ENCODE results near the gene RELA.
A peak's percentile ranks its signal among the peaks of the same experiment; 100 is the strongest.

Gene RELA

GRCh38 chr11:65651589-65652510, 10.9 kb downstream of the RELA start:
- peak overlapping the region; percentile 52 for H3K4me3 ChIP-seq (replicated peaks; ENCODE audit: insufficient read depth, low read length)
- H3K27ac ChIP-seq (replicated peaks), result peak overlapping the region; percentile 80
- TF ChIP-seq CTCF (IDR thresholded peaks at IDR 0.05; ENCODE audit: insufficient read depth, low read length) (no peak), REST (IDR thresholded peaks at IDR 0.05; ENCODE audit: insufficient replicate concordance, low read depth) (no peak), POLR2AphosphoS5 (IDR thresholded peaks at IDR 0.05; ENCODE audit: low read depth) (peak; percentile 2; the same call in 1 of the 2 replicates)
- DNase-seq (ENCODE audit: low read depth in 1 of 2, low spot score in 1 of 2), result no peak
- no peaks in the 10 kb centered on the region for H3K27me3 ChIP-seq (ENCODE audit: insufficient read depth, poor library complexity, severe bottlenecking)

- Histone ChIP-seq H3K27me3 (ENCODE audit: insufficient read depth, poor library complexity, severe bottlenecking) (no peaks in the 10 kb centered on the region), H3K27ac (replicated peaks) (no peak overlapping the region), H3K4me3 (replicated peaks; ENCODE audit: insufficient read depth, low read length) (no peak overlapping the region)
- TF ChIP-seq POLR2AphosphoS5 (IDR thresholded peaks at IDR 0.05; ENCODE audit: low read depth) (0 out of 2 replicates have a peak, but pooled peaks have one; percentile 46), GABPA (IDR thresholded peaks at IDR 0.05; ENCODE audit: low read depth) (no peak)
- DNase-seq (ENCODE audit: low read depth in 1 of 2, low spot score in 1 of 2), result no peak
These were observed 11.5 kb downstream of the RELA start for GRCh38 chr11:65651339-65651588.

- H3K27ac ChIP-seq (replicated peaks), result no peak overlapping the region
- DNase-seq (ENCODE audit: low read depth in 1 of 2, low spot score in 1 of 2), result no peak
- H3K4me3 ChIP-seq (replicated peaks; ENCODE audit: insufficient read depth, low read length), result no peak overlapping the region
- H3K27me3 ChIP-seq (ENCODE audit: insufficient read depth, poor library complexity, severe bottlenecking), result no peaks in the 10 kb centered on the region
- TF ChIP-seq POLR2AphosphoS5 (IDR thresholded peaks at IDR 0.05; ENCODE audit: low read depth) (no peak), REST (IDR thresholded peaks at IDR 0.05; ENCODE audit: insufficient replicate concordance, low read depth) (no peak), SPI1 (IDR thresholded peaks at IDR 0.05; ENCODE audit: borderline replicate concordance, low read depth) (no peak), GABPA (IDR thresholded peaks at IDR 0.05; ENCODE audit: low read depth) (no peak), CTCF (IDR thresholded peaks at IDR 0.05; ENCODE audit: insufficient read depth, low read length) (no peak)
These were observed 12.0 kb downstream of the RELA start for GRCh38 chr11:65650547-65651338.

Data from HL-60 (cell line).